Head of caudate nucleus (tissue), 42 donors: ENCODE results near the gene MRPL53.
"Not testable (repeated sequence)": the region's sequence is repeated elsewhere in the genome, so short reads cannot be mapped to it uniquely, and the experiment has no call there.

Source experiments
- DNase-seq, 42 donors: peaks; one replicate each; pipeline versions ENCODE4 v3.0.0 to v3.0.0-alpha.2; 2020 to 2021; ENCODE audit warnings: mixed read lengths in 7 of 42
- intact Hi-C: fragments of 100-400 bp; cut with DNase I; formaldehyde crosslinking; loops from one replicate; pipeline ENCODE4 v1.15.0; 2022

Gene MRPL53

DNA sequence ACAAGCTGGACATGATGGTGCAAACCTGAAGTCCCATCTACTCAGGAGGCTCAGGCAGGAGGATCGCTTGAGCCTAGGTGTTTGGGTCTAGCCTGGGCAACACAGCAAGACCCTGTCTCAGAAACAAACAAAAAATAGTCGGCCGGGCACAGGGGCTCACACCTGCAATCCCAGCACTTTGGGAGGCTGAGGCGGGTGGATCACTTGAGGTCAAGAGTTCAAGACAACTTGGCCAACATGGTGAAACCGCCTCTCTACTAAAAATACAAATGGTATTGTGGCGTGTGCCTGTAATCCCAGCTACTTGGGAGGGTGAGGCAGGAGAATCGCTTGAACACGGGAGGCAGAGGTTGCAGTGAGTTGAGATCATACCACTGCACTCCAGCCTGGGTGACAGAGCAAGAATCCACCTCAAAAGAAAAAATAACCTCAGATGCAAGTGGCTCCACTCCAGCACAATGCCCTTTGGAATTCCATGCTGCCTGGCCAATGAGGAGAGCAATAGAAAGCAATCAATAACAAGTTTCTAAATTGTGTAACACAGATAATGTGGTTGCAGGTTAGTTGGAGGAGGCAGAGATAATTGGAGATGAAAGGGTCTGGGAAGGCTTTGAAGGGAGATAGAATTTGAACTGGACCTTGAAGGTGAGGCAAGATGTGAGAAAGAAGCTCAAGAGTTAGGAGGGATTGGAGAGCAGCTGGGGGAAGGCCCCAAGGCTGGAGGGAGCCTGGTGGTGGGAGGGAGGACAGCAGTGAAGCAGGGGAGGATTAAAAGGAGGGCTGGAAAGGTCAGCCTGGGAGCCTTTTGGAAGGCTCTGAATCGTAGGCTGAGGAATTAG, 16.4 kb upstream of the MRPL53 start:
- DNase-seq: no peak
- intact Hi-C loops: no loop called here

DNA sequence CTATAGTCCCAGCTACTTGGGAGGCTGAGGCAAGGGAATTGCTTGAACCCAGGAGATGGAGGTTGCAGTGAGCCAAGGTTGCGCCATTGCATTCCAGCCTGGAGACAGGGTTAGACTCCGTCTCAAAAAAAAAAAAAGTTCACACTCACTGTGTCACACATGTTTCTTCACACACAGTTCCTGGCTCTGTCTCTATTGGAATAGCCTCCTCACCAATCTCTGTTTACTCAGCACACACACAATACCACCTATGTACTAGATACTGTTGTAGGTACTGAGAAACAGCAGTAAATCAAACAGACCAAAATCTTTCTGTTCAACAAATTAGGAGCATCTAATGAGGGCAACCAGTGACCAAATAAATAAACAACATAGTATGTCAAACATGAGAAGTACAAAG, 13.7 kb upstream of the MRPL53 start:
- no peak for DNase-seq
- intact Hi-C loops: no loop called here

DNA sequence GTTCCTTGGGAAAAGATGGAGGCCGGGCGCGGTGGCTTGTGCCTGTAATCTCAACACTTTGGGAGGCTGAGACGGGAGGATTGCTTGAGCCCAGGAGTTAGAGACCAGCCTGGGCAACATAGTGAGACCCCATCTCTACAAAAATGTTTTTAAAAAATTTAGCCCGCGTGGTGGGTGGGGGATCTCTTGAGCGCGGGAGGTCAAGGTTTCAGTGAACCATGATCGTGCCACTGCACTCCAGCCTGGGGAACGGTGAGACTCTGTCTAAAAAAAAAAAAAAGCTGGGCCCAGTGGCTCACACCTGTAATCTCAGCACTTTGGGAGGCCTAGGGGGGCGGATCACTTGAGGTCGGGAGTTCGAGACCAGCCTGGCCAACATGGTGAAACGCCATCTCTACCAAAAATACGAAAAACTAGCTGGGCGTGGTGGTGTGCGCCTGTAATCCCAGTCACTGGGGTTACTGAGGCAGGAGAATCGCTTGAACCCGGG, 11.2 kb upstream of the MRPL53 start:
- not testable (repeated sequence) for DNase-seq
- intact Hi-C loops: loop anchor here (2.0 to 5.0 kb wide), 2 partner anchors 29 to 104 kb away; partner anchors contain the start of gene INO80B

DNA sequence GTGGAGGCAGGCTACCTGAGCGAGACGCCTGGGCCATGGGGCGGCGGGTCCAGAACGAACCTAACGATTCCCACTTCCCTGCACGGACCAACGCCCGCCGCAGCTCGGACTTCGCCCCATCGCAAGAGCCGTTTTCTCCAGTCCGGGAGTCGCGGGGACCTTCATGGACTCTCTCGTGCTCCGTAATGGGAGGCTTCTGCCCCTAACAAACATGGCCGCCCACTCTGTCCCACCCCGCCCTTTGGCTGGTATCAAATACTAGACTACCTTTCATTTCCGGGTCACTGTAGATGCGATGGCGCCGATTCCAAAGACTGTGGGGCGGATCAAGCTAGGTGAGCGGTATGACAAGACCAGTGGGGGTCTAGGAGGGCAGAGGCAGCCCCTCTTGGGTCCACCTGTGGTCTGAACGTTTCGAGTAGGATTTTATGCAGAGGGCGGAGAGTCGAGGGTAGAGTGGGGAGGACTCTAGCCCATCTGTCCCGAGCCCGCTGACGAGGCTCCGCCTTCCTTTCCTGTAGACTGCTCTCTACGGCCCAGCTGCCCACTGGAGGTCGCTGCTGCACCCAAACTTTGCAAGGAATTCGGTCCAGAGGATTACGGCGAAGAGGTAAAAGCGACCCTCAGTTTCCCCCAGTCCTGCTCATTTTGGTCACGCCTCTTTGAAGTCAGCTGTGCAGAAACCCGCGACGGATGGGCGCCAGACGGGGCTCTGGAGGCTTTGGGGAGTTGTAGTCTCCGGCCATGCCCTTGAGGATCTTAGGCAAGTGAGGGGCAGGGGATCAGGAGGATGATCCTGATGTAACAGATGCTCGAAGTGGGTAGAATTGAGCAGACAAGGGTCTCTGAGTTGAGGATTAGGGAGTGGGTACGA, 10.6 kb upstream of the MRPL53 start, which contains the start of the genes CCDC142 and TTC31:
Gene CCDC142 (minus strand): TSS at position 198 of the 874 bp plus-strand sequence. CDS start 161 bp downstream, at position 37.
Gene TTC31 (plus strand): TSS at position 281 of the 874 bp plus-strand sequence. CDS start 15 bp downstream, at position 296.
- peak; percentile 90 to 98 (median 96) for DNase-seq

DNA sequence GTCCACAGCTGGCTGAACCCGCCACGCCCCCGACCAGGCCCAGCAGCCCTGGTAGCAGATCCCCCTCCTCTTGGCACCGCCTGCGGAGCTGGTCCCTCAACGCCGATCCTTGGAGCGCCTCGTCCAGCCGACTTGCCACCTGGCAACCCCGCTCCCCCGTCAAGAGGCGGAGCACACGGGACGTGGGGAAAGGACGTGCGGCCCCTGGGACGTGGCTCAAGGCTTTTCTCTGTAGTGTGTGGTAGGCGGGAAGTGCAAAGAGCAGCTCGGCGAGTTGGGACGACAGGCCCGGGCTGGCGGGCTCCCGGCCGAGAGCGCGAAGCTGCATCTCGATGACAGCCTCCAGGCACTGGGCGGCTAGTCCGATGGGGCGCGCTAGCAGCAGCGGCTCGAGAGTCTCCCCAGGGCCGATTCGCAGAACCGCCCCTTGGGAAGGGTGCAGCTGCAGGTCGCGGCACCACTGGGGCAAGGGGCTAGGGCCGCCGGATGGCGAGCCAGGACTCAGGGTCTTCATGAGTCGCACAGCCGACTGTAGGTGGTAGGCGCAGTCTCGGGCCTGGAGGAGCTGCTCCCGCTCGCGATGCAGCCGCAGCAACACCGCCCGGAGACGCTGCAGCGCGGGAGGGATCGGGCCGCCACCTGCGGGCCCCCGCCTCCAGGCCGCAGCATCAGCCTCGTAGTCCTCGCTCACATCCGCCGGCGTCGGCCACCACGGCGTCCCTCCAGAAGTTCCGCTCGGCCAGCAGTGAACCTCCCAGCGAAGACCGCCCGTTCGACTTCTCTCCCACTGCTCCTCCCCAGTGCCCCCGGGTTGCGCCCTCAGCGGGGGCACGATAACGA, 9.7 kb upstream of the MRPL53 start:
- DNase-seq: peak in 4 of 42 donors; percentile 21 to 56 (median 27)
- intact Hi-C loops: loop anchor here (1.0 to 5.0 kb wide), 3 partner anchors 27 to 105 kb away; partner anchors contain the start of genes AUP1, HTRA2 and INO80B

More for the DNA sequence above, 10.6 kb upstream of the MRPL53 start, which contains the start of the genes CCDC142 and TTC31:
- intact Hi-C loops: loop anchor here (1.0 to 5.0 kb wide), 3 partner anchors 28 to 104 kb away; partner anchors contain the start of genes AUP1, HTRA2 and INO80B

DNA sequence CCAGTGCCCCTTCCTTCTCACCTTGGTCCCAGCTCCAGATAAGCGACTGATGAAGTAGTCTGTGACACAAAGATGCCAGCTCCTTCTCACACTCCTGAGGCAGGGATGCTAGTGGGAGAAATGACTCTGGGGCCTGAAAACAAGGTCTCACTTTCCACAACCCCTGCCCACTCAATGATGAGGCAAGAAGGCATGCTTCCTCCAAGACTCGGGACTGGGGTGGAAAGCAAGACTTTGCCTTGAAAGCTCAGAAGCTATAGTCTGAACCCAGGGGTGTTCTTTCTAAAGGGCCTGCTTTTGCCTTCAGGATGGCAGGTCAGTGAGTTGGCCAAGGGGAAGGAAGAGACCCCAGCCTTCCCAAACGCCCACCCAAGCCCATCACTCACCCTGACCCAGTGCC, 9.0 kb upstream of the MRPL53 start:
- intact Hi-C loops: loop anchor here (5.0 kb wide), 1 partner anchor 106 kb away; no protein-coding TSS in a partner anchor

DNA sequence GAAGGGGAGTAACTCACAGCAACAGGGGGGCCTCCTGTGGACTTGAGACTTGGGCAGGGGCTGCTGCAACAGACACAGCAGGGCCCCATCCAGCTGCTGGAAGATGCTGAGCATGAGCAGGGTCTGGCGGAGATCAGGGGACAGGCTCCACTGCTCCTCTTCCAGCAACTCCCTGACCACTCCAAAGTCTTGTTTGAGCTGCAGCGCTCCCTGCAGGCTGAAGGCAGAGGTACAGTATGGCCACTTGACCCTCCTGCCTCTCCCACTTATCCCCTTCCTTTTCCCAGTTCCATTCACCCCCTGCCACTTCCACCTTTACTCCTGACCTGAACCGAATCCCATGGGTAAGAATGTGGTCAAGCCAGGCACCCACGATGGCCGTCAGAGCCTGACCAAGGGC, 2.4 kb upstream of the MRPL53 start:
- intact Hi-C loops: no loop called here
- DNase-seq: no peak

More for the DNA sequence above, 9.0 kb upstream of the MRPL53 start:
- DNase-seq: no peak

DNA sequence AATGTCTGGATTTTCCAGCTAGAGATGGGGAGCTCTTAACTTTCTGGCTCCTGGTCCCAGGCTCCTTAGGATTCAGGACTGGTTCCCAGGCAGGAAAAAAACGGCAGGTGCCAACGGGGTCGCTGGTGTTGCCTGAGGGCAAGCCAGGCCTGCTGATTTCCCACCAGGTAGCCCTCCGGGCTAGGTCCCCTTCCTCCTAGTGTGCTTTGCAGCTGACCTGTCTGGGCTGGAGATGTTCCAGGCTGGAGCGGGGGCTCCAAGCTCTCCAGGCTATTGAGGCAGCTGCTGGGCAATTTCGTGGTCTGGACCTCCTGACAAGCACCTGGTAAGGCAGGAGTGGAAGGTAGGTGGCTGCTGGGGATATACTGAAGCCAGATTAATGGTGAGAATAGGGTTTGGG, 2.0 kb upstream of the MRPL53 start:
- no peak for DNase-seq

DNA sequence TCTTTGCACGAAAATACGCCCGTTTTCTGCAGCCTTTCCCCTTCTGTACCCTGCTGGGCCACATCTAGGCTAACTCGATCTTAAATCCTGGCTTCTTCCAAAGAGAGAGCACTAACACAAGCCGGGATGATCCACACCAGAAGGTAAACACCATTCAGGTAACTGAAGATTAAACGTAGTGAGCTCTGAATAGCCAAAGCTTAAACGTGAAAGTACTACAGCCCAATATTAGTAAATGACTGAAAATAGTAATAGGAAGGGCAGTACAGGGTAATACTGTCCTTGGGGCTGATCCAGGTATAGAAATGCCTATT, 422 bp upstream of the MRPL53 start:
- DNase-seq: no peak
- intact Hi-C loops: no loop called here

More for the DNA sequence above, 2.0 kb upstream of the MRPL53 start:
- intact Hi-C loops: no loop called here

DNA sequence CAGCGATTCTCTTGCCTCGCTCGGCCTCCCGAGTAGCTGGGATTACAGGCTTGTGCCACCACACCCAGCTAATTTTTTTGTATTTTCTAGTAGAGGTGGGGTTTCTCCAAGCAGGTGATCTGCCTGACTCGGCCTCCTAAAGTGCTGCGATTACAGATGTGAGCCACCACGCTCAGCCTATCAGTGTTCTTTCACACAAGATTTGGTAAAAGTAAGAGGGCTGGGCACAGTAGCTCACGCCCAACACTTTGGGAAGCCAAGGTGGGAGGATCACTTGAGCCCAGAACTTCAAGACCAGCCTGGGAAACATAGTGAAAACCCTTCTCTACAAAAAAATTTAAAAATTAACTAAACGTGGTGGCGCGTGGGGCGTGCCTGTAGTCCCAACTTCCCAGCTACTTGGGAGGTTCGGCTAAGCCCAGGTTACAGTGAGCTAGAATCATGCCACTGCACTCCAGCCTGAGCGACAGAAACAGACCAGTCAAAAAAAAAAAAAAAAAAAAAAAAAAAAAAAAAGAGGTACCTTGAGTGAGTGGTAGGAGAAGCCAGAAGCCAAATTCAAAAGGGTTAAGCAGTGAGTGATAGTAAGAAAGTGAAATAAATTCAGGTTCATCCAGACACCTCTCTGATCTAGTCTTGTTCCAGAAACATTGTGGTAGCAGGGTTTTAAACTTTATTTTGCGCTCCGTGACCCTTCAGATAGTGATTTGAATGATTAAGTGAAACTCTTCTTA, 981 bp downstream of the MRPL53 start:
- intact Hi-C loops: no loop called here
- DNase-seq: no peak

DNA sequence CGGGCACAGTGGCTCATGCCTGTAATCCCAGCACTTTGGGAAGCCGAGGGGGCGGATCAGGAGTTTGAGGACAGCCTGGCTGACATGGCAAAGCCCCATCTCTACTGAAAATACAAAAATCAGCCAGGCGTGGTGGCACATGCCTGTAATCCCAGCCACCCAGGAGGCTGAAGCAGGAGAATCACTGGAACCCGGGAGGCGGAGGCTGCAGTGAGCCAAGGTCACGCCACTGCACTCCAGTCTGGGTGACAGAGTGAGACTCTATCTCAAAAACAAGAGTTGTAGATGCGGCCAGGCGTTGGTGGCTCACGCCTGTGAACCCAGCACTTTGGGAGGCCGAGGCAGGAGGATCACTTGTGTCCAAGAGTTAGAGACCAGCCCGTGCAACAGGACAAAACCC, 1.7 kb downstream of the MRPL53 start:
- DNase-seq, intact Hi-C loops: not testable (repeated sequence)

DNA sequence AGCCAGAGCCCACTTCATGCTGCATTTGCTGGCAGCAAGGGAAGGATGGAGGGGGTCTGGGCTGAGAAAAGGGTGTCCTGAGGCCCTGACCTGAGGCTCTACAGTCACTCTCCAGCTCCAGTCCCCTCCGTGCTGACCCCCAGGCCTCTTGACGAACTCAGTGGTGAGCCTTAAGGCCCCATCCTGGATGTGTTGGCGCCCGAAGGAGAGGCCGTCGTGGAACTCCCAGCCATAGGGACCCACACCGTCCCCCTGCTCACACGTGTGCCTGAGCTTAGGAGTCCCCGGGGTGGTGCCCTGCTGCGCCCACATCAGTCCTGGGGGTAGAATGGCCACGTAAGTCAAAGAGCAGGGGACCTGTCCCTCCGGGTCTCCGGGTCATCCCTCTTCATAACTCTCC, 8.1 kb downstream of the MRPL53 start:
- no peak for DNase-seq
- intact Hi-C loops: no loop called here

DNA sequence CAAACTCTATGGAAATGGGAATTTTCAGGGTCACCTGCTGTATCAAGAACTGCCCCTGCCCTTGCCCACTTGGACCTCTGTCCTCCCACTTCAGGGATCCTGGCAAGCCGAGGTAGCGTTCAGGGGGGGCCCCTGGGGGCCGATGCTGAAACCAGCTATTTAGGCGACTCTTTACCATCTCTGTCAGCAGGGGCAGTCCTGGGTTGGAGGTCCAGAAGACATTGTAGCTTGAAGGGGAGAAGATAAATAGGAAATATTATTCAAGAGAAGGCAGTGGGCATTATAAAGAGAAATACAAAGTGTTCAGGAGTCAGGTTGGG, 9.7 kb downstream of the MRPL53 start:
- no peak for DNase-seq

DNA sequence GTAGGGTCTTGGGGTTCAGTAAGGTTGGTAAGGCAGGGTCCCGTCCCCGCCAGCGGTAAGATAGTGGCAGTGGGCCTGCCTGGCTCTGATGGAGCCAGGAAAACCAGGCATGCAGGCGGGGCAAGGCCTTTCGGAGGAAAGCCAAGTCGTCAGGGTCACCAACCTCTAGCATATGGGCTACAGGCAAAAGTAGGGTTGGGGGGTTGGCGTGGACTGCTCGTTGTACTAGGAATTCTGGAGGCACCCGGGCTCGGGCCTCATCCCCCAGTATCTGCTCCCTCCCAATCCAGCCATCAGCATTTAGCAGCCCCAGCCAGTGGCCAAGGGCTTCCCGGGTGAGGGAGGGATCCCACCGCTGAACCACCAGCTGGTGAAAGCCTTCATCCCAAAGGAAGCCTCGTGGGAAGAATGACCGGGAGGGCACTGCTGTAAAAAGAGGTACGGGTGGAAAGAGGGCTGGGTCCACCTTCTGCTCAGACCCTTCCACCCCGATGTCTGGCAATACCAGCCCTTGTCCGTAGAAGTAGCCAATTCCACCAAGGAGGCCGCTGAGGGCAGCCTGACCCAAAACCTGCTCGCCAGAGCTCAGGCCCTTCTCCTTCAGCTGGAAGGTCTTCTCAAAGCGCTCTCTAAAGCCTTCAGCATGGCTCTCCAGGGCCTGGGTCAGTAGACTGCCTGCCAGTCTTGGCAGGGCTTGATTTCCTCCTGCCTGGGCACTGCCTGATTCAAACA, 10.3 kb downstream of the MRPL53 start:
- no peak for DNase-seq
- intact Hi-C loops: no loop called here

More for the DNA sequence above, 9.7 kb downstream of the MRPL53 start:
- intact Hi-C loops: no loop called here

DNA sequence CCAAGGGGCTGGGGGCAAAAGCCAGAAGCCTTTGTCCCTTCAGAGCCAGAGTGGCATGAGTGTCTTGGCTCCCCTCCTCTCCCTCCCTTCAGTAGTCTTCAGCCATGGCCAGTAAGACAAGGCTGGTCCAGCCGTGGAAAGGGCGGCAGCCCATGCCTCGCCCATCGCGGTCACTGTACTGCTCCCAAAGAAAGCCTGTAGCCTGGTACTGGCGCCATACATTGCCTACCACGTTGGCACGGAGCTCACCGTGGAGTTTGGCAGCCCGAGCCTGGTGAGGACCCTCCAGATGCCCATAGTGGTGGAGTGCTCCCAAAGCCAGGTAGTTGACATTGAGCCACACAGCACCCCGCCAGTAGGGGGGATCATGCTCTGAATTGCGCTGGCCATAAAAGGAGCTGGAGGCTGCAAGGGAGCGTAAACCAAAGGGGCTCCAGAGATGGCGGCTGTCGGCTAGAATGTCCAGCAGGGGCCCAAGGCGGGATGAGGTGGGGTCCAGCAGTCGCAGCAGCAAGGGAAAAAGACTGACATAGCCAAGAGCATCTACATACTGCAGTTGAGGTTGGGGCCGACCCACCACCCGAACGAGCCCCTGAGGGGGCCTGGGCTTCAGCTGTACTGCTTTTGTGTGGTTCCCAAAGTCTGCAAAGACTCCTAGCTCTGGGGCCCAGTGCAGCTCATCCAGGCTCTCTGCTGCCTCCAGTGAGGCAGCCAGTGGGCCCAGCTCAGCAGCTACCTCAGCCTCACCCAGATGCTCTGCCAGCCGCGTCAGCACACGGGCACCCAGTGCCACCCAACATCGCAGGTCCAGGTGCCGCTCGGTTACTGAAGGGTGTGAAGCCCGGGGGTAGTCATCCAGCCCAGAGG, 11.1 kb downstream of the MRPL53 start:
- no peak for DNase-seq

DNA sequence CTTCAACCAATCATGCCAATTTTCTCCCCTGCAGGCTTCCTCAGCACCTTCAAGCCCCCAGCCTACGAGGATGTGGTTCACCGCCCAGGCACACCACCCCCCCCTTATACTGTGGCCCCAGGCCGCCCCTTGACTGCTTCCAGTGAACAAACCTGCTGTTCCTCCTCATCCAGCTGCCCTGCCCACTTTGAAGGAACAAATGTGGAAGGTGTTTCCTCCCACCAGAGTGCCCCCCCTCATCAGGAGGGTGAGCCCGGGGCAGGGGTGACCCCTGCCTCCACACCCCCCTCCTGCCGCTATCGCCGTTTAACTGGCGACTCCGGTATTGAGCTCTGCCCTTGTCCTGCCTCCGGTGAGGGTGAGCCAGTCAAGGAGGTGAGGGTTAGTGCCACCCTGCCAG, 12.3 kb downstream of the MRPL53 start:
- DNase-seq, intact Hi-C loops: not testable (repeated sequence)

More for the DNA sequence above, 11.1 kb downstream of the MRPL53 start:
- intact Hi-C loops: no loop called here
